ENCODE data around the gene EIF4B. TPM values are rescaled to one million over a fixed set of nuclear protein-coding genes. Genes with fewer than 3 reads are reported as not detected.
A peak's percentile ranks its signal among the peaks of the same experiment; 100 is the strongest.

The EIF4B gene
- polyA plus RNA-seq (ENCODE audit: insufficient read length in 12 of 12) = 100 to 1,000 TPM; 256 to 501 (median 413) TPM
- long read RNA-seq, donor 1, full-length matches to known transcripts = 31 of 134 reads
- long read RNA-seq, donor 1, partial matches to known transcripts = 103 of 134 reads
- long read RNA-seq, donor 1, other reads (novel, unspliced or antisense) = 0 of 134 reads
- long read RNA-seq, donor 2, full-length matches to known transcripts = 66 of 149 reads
- long read RNA-seq, donor 2, partial matches to known transcripts = 83 of 149 reads
- long read RNA-seq, donor 2, other reads (novel, unspliced or antisense) = 0 of 149 reads
- long read RNA-seq, donor 3, full-length matches to known transcripts = 39 of 70 reads
- long read RNA-seq, donor 3, partial matches to known transcripts = 31 of 70 reads
- long read RNA-seq, donor 3, other reads (novel, unspliced or antisense) = 0 of 70 reads
- long read RNA-seq, donor 4, full-length matches to known transcripts = 37 of 70 reads
- long read RNA-seq, donor 4, partial matches to known transcripts = 33 of 70 reads
- long read RNA-seq, donor 4, other reads (novel, unspliced or antisense) = 0 of 70 reads
- long read RNA-seq, donor 5 = 0 reads
- long read RNA-seq, donor 6, full-length matches to known transcripts = 29 of 70 reads
- long read RNA-seq, donor 6, partial matches to known transcripts = 41 of 70 reads
- long read RNA-seq, donor 6, other reads (novel, unspliced or antisense) = 0 of 70 reads
- long read RNA-seq, donor 7, full-length matches to known transcripts = 27 of 59 reads
- long read RNA-seq, donor 7, partial matches to known transcripts = 32 of 59 reads
- long read RNA-seq, donor 7, other reads (novel, unspliced or antisense) = 0 of 59 reads
- long read RNA-seq, donor 8, full-length matches to known transcripts = 69 of 132 reads
- long read RNA-seq, donor 8, partial matches to known transcripts = 63 of 132 reads
- long read RNA-seq, donor 8, other reads (novel, unspliced or antisense) = 0 of 132 reads
- long read RNA-seq, donor 9, full-length matches to known transcripts = 22 of 52 reads
- long read RNA-seq, donor 9, partial matches to known transcripts = 30 of 52 reads
- long read RNA-seq, donor 9, other reads (novel, unspliced or antisense) = 0 of 52 reads
- long read RNA-seq, donor 10, full-length matches to known transcripts = 61 of 125 reads
- long read RNA-seq, donor 10, partial matches to known transcripts = 64 of 125 reads
- long read RNA-seq, donor 10, other reads (novel, unspliced or antisense) = 0 of 125 reads
- long read RNA-seq, donor 11, full-length matches to known transcripts = 70 of 175 reads
- long read RNA-seq, donor 11, partial matches to known transcripts = 105 of 175 reads
- long read RNA-seq, donor 11, other reads (novel, unspliced or antisense) = 0 of 175 reads

GRCh38 chr12:53005986-53006809, at the start of gene EIF4B:
Gene EIF4B (plus strand): TSS chr12:53006456. CDS start chr12:53006484, 28 bp downstream.
- DNase-seq = peak; percentile 100

GRCh38 chr12:52956987-52957386, 49.3 kb upstream of the EIF4B start:
- no peak for DNase-seq

- DNase-seq = no peak
These were observed 41.5 kb upstream of the EIF4B start for GRCh38 chr12:52964556-52965336.

- no peak for DNase-seq
These were observed 40.9 kb upstream of the EIF4B start for GRCh38 chr12:52965337-52965731.

GRCh38 chr12:52969166-52969795, 37.0 kb upstream of the EIF4B start:
- no peak for DNase-seq

- DNase-seq = no peak
These were observed 36.3 kb upstream of the EIF4B start for GRCh38 chr12:52969828-52970569.

GRCh38 chr12:52971679-52972329, 34.5 kb upstream of the EIF4B start:
- no peak for DNase-seq

GRCh38 chr12:52975204-52975603, 31.1 kb upstream of the EIF4B start:
- no peak for DNase-seq

GRCh38 chr12:52975820-52976573, 30.3 kb upstream of the EIF4B start:
- no peak for DNase-seq

- DNase-seq = no peak
These were observed 29.6 kb upstream of the EIF4B start for GRCh38 chr12:52976574-52977071.

GRCh38 chr12:52977170-52977569, 29.1 kb upstream of the EIF4B start:
- DNase-seq = no peak

- DNase-seq = no peak
These were observed 26.1 kb upstream of the EIF4B start for GRCh38 chr12:52980096-52980649.

- peak; percentile 91 for DNase-seq
These were observed 25.4 kb upstream of the EIF4B start for GRCh38 chr12:52980650-52981423.

GRCh38 chr12:52984136-52984535, 22.1 kb upstream of the EIF4B start:
- no peak for DNase-seq

- no peak for DNase-seq
These were observed 17.4 kb upstream of the EIF4B start for GRCh38 chr12:52988898-52989297.

- no peak for DNase-seq
These were observed 16.1 kb upstream of the EIF4B start for GRCh38 chr12:52990206-52990605.

Data from muscle of arm (tissue), 14 donors.